ENCODE results near the gene CPE.

GRCh38 chr4:165542476-165542875 lies 163.7 kb downstream of the CPE start:
- TF ChIP-seq MAX (IDR thresholded peaks at IDR 0.05; ENCODE audit: insufficient read depth, insufficient read length): no peak
- no peak for TF ChIP-seq CTCF (IDR thresholded peaks at IDR 0.05; ENCODE audit: extremely low read depth in 1 of 2, insufficient read depth in 1 of 2, low read depth in 1 of 2, low read length in 2 of 2)
- no peak for TF ChIP-seq FOS (IDR thresholded peaks at IDR 0.05; ENCODE audit: borderline replicate concordance, insufficient read depth, low read length)
- no peak for TF ChIP-seq JUN (IDR thresholded peaks at IDR 0.05; ENCODE audit: borderline replicate concordance, insufficient read depth, insufficient read length, low read depth)

Measured in endothelial cell of umbilical vein (primary cell).